BE2C (cell line): ENCODE data around the gene PHLPP1.

Experiments
- DNase-seq: peaks from one replicate; pipeline ENCODE4 v3.0.0-alpha.2; 2020
- H3K27me3 ChIP-seq: fragments of 250-450 bp; sonication (Bioruptor Pico); 2 replicates; pipeline ENCODE4 v1.5.1; 2020; ENCODE audit warnings: mild to moderate bottlenecking
- H3K36me3 ChIP-seq: fragments of 250-450 bp; sonication (Bioruptor Pico); 2 replicates; pipeline ENCODE4 v1.5.1; 2020; ENCODE audit warnings: mild to moderate bottlenecking
- H3K4me1 ChIP-seq: fragments of 250-450 bp; sonication (Bioruptor Pico); 2 replicates; pipeline ENCODE4 v1.5.1; 2020
- H3K4me3 ChIP-seq: 2 replicates; pipeline ENCODE4 v1.5.1; 2011; ENCODE audit warnings: low read depth, low read length
- H3K9me3 ChIP-seq: fragments of 250-450 bp; sonication (Bioruptor Pico); 2 replicates; pipeline ENCODE4 v1.5.1; 2020
- TF ChIP-seq, protein P1 (sequence below): IDR thresholded peaks from 2 replicates; pipeline ENCODE4 v1.5.1; 2012; ENCODE audit warnings: mild to moderate bottlenecking, low read depth, low read length

The PHLPP1 gene

DNA sequence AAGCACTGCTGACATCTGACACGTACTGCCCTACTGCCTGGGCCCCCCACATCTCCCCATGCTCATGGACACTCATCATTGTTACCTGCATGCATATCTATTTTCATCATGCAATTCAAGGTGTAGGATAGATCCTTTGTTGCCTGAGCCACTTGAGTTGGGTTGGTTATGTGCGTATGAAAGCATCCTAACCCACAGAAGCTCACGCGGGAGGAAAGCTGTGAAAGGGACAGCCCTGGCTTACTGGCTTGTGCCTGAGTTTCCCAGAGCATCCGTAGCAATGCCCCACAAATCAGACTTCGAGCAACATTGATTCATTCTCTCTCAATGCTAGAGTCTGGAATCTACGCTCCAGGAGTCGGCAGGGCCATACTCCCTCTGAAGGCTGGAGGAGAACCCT, 285.5 kb downstream of the PHLPP1 start:
- TF ChIP-seq, protein P1, sequence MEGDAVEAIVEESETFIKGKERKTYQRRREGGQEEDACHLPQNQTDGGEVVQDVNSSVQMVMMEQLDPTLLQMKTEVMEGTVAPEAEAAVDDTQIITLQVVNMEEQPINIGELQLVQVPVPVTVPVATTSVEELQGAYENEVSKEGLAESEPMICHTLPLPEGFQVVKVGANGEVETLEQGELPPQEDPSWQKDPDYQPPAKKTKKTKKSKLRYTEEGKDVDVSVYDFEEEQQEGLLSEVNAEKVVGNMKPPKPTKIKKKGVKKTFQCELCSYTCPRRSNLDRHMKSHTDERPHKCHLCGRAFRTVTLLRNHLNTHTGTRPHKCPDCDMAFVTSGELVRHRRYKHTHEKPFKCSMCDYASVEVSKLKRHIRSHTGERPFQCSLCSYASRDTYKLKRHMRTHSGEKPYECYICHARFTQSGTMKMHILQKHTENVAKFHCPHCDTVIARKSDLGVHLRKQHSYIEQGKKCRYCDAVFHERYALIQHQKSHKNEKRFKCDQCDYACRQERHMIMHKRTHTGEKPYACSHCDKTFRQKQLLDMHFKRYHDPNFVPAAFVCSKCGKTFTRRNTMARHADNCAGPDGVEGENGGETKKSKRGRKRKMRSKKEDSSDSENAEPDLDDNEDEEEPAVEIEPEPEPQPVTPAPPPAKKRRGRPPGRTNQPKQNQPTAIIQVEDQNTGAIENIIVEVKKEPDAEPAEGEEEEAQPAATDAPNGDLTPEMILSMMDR = no peak

DNA sequence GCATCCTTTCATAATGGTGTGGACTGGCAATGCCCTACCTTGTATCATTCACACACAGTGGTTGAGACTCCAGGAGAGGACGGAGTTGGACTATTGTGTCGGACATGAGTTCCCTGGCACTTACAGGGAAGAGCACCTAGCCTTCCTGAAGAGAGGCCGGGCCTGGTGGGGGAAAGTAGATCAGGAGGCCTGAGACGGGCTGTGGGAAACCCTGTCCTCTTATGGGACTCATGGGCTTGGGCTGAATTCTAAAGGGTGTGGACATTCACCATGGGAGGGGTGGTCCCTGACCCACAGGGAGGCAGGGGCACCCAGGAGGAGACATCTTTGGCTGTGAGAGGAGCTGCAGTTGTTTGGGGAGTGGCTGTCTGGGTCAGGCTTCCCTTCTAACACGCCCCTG, 286.5 kb downstream of the PHLPP1 start:
- H3K27me3 ChIP-seq = no peaks in the 10 kb centered on the region
- no peaks in the 10 kb centered on the region for H3K9me3 ChIP-seq
- TF ChIP-seq, protein P1 = no peak
- no peaks in the 10 kb centered on the region for H3K4me1 ChIP-seq
- no peaks in the 10 kb centered on the region for H3K36me3 ChIP-seq
- DNase-seq = no peak
- H3K4me3 ChIP-seq = no peak overlapping the region

More for the DNA sequence above, 285.5 kb downstream of the PHLPP1 start:
- no peaks in the 10 kb centered on the region for H3K9me3 ChIP-seq
- DNase-seq = no peak
- H3K4me1 ChIP-seq = no peaks in the 10 kb centered on the region
- H3K4me3 ChIP-seq = no peak overlapping the region
- H3K27me3 ChIP-seq = no peaks in the 10 kb centered on the region
- no peaks in the 10 kb centered on the region for H3K36me3 ChIP-seq

DNA sequence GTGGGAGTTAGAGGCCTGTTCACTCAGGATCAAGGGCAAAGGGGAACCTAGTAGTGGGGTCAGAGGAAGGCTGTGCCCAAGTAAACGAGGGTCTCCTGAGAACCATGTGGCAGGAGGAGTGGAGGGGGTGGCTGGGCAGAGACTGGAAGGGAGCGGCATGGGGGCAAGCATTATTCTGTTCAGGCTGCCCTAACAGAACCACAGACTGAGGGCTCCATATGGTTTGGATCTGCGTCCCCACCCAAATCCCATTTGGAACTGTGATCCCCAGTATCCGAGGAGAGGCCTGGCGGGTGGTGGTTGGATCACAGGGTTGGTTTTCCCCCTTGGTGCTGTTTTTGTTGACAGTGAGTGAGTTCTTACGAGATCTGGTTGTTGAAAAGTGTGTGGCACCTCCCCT, 287.0 kb downstream of the PHLPP1 start:
- DNase-seq = no peak
- Histone ChIP-seq H3K4me3 (no peak overlapping the region), H3K27me3 (no peaks in the 10 kb centered on the region), H3K4me1 (no peaks in the 10 kb centered on the region), H3K36me3 (no peaks in the 10 kb centered on the region), H3K9me3 (no peaks in the 10 kb centered on the region)
- TF ChIP-seq, protein P1 = no peak

DNA sequence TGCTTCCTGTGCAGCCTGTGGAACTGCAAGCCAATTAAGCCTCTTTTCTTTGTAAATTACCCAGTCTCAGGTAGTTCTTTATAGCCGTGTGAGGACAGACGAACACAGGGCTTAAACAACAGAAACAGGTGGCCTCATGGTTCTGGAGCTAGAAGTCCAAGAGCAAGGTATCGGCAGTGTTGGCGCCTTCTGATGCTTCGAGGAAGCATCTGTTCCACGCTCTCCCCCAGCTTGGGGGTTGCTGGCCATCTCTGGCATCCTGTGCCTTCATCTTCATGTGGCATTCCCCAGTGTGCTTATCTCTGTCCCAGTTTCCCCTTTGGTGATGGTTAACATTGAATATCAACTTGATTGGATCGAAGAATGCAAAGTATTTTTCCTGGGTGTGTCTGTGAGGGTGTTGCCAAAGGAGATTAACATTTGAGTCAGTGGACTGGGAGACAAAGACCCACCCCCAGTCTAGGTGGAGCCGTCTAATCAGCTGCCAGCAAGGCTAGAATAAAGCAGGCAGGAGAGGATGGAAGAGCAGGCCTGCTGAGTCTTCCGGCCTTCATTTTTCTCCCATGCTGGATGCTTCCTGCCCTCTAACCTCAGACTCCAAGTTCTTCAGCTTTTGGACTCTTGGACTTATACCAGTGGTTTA, 287.6 kb downstream of the PHLPP1 start:
- no peaks in the 10 kb centered on the region for H3K27me3 ChIP-seq
- H3K9me3 ChIP-seq = no peaks in the 10 kb centered on the region
- H3K4me1 ChIP-seq = no peaks in the 10 kb centered on the region
- TF ChIP-seq, protein P1 = no peak
- H3K36me3 ChIP-seq = no peaks in the 10 kb centered on the region
- no peak for DNase-seq
- H3K4me3 ChIP-seq = no peak overlapping the region

DNA sequence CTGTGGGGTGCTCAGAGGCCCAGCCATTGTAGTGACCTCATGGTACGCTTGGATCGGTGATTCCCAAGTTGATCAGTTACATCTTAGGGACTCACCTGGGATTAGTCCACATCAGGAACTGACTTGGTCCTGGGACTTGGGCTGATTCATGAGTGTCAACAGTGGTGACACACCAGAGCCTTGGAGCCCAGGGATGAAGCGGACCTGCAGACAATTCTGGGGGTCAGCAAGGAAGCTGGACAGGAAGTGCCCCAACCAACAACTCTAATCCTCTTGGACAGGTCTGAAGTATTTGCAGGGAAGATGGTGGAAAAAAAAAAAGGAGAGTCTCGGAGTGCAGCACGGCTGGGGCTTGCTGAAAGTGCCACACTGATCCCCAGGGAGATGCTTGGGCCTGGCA, 288.6 kb downstream of the PHLPP1 start:
- Histone ChIP-seq H3K27me3 (no peaks in the 10 kb centered on the region), H3K4me1 (no peaks in the 10 kb centered on the region), H3K4me3 (no peak overlapping the region), H3K36me3 (no peaks in the 10 kb centered on the region), H3K9me3 (no peaks in the 10 kb centered on the region)
- TF ChIP-seq, protein P1 = no peak
- DNase-seq = no peak

DNA sequence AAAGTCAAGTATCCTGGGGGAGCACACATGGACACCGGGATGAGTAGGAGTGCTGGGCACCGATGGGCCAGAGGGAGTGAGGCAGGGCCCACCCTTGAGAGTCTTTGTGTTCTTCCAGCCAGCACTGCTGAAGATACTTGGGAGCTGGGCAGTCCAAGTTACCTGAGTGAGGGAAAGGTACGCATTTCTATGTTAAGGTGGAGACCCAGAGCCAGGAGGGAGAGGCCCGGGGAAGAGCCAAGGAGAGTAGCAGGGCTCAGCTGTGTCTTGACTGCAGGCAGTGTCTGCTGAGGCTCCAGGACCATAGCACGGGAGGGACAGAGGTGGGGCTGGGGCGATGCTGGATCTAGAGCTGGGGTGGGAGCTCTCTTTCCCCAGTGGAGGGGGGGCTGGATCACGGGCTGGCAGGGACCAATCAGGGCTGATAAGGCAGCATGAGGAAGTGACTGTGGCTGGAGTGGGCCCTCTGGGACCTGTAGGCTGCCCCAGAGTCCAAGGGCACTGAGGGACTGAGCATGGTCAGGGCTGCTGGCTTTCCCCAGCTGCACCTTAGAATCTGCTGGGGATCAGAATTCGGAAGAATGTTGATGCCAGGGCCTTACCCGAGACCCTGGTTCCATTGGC, 289.2 kb downstream of the PHLPP1 start:
- no peaks in the 10 kb centered on the region for H3K36me3 ChIP-seq
- no peaks in the 10 kb centered on the region for H3K9me3 ChIP-seq
- no peaks in the 10 kb centered on the region for H3K27me3 ChIP-seq
- TF ChIP-seq, protein P1 = no peak
- no peaks in the 10 kb centered on the region for H3K4me1 ChIP-seq
- no peak overlapping the region for H3K4me3 ChIP-seq
- DNase-seq = no peak
